Upper lobe of right lung (tissue), 1 donor: ENCODE measurements around the gene GTF2F2. TPM values are rescaled to one million over a fixed set of nuclear protein-coding genes. Genes with fewer than 3 reads are reported as not detected.

ENCODE experiments used
- ATAC-seq: fragments of 200-7000 bp; cut with Tn5 transposase; one replicate; pipeline ENCODE4 v1.9.1; 2020; ENCODE audit warnings: mild to moderate bottlenecking, moderate library complexity
- DNase-seq: peaks from one replicate; pipeline ENCODE4 v3.0.0-alpha.2; 2020
- H3K27ac ChIP-seq: fragments of 200-600 bp; one replicate; pipeline ENCODE4 v1.8.0; 2022
- H3K27me3 ChIP-seq: fragments of 200-600 bp; one replicate; pipeline ENCODE4 v1.8.0; 2022; ENCODE audit warnings: mild to moderate bottlenecking
- H3K36me3 ChIP-seq: fragments of 200-600 bp; one replicate; pipeline ENCODE4 v1.8.0; 2022
- H3K4me1 ChIP-seq: fragments of 200-600 bp; one replicate; pipeline ENCODE4 v1.8.0; 2022
- H3K4me3 ChIP-seq: fragments of 200-600 bp; one replicate; pipeline ENCODE4 v1.8.0; 2022; ENCODE audit warnings: mild to moderate bottlenecking
- H3K9me3 ChIP-seq: fragments of 200-600 bp; one replicate; pipeline ENCODE4 v1.8.0; 2022
- intact Hi-C: fragments of 100-400 bp; cut with DNase I; formaldehyde crosslinking; loops from one replicate; pipeline ENCODE4 v1.11.0; 2022
- total RNA-seq: library from RNA; stranded (reverse); fragmentation: NEBNext Ultra II Directional; extraction: Animal tissue kit (Norgen Biotek cat#: 25700); gene quantifications from one replicate; pipeline ENCODE4 v1.2.1, GENCODE V29; 2021
- TF ChIP-seq, protein P1 (sequence below): fragments of 200-600 bp; IDR thresholded peaks from one replicate; pipeline ENCODE4 v1.8.0; 2022; ENCODE audit warnings: antibody characterized with exemption
- donor health status: DM: no; HTN: yes; CAD: no; lungs with severe emphysema.

GTF2F2 gene
- total RNA-seq, 1 donor from 2014 or later, result 14.6 TPM

DNA sequence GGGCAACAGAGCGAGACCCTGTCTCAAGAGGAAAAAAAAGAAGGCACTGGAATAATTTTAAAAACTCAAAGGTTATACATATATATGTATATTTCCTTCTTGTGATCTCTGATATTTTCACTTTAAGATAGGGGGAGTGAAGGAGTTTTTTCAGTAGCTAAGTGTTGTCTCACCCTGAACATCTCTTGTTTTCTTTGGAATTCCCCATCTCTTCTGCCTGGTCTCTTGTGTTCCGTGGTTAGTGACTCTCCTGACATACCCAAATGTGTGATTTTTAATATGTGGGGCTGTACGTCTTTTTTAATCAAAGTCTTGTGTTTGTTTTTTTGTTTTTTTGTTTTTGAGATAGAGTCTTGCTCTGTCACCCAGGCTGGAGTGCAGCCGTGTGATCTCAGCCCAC, 95.9 kb downstream of the GTF2F2 start:
- H3K36me3 ChIP-seq, result no peaks in the 10 kb centered on the region
- peaks cover 7% of the 10 kb centered on the region for H3K4me1 ChIP-seq
- no peak for DNase-seq
- no peak overlapping the region for H3K27ac ChIP-seq
- H3K27me3 ChIP-seq, result no peaks in the 10 kb centered on the region
- TF ChIP-seq, protein P1, sequence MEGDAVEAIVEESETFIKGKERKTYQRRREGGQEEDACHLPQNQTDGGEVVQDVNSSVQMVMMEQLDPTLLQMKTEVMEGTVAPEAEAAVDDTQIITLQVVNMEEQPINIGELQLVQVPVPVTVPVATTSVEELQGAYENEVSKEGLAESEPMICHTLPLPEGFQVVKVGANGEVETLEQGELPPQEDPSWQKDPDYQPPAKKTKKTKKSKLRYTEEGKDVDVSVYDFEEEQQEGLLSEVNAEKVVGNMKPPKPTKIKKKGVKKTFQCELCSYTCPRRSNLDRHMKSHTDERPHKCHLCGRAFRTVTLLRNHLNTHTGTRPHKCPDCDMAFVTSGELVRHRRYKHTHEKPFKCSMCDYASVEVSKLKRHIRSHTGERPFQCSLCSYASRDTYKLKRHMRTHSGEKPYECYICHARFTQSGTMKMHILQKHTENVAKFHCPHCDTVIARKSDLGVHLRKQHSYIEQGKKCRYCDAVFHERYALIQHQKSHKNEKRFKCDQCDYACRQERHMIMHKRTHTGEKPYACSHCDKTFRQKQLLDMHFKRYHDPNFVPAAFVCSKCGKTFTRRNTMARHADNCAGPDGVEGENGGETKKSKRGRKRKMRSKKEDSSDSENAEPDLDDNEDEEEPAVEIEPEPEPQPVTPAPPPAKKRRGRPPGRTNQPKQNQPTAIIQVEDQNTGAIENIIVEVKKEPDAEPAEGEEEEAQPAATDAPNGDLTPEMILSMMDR, result no peak
- intact Hi-C loops, result no loop called here
- no peaks in the 10 kb centered on the region for H3K9me3 ChIP-seq
- no peak for ATAC-seq
- no peak overlapping the region for H3K4me3 ChIP-seq

DNA sequence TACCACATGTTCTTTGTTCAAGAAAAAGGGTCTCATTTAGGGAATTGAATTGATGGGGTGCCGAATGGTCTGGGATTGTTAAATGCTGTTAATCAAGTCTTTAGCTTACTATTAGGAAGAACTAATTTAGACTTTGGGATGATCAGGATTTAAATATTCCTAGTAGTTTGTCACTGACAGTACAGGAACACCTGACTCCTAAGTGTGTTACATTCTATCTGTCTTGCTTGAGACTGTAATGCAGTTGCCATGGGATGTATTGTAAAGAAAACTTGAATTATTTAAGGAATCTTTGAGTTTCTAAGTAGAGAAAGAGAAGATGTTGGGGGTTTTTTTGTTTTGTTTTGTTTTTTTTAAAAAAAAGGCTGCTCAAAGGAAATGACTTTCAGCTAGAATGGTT, 98.4 kb downstream of the GTF2F2 start:
- H3K36me3 ChIP-seq, result no peaks in the 10 kb centered on the region
- ATAC-seq (no peak), DNase-seq (no peak)
- H3K27ac ChIP-seq, result no peak overlapping the region
- intact Hi-C loops, result no loop called here
- TF ChIP-seq, protein P1, result no peak
- no peaks in the 10 kb centered on the region for H3K27me3 ChIP-seq
- peaks cover 7% of the 10 kb centered on the region for H3K4me1 ChIP-seq
- no peaks in the 10 kb centered on the region for H3K9me3 ChIP-seq
- no peak overlapping the region for H3K4me3 ChIP-seq

DNA sequence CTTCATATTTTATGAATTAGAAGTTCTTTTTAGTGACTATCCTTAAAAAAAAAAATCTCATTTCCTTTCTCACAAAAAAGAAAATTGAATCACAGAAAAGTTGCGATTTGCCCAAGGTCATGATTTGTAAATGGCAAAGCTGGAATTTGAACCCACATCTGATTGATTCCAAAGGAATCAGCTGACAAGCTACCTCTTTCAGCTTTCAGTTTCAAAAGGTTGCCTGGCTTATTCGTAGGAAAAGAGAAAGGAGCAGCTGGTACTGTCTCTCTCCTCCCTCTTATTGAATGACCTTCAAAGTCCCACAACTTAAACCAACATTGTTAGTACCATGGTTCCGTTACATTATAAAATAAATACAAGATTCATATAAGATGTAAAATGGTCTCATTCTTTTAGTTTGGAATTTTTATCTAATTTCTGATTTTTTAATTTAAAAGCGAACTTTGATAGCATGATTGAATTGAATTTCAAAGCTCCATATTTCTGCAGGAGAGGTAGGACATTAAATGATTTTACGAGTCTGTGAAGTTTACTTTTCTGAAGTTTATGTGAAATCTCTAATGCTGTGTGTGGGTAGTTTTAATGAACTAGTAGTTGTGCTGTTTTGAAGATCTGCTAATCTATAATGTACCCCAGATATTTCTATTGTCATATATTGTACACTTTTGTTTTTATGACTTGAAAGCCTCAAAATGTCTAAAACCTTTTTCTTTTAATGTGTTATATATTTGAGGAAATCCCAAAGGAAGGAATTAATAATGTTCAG, 99.0 kb downstream of the GTF2F2 start:
- intact Hi-C loops, result no loop called here
- DNase-seq, result no peak
- H3K36me3 ChIP-seq, result no peaks in the 10 kb centered on the region
- no peak overlapping the region for H3K27ac ChIP-seq
- no peak overlapping the region for H3K4me3 ChIP-seq
- TF ChIP-seq, protein P1, result no peak
- ATAC-seq, result no peak
- H3K9me3 ChIP-seq, result no peaks in the 10 kb centered on the region
- no peaks in the 10 kb centered on the region for H3K27me3 ChIP-seq
- peaks cover 7% of the 10 kb centered on the region for H3K4me1 ChIP-seq

DNA sequence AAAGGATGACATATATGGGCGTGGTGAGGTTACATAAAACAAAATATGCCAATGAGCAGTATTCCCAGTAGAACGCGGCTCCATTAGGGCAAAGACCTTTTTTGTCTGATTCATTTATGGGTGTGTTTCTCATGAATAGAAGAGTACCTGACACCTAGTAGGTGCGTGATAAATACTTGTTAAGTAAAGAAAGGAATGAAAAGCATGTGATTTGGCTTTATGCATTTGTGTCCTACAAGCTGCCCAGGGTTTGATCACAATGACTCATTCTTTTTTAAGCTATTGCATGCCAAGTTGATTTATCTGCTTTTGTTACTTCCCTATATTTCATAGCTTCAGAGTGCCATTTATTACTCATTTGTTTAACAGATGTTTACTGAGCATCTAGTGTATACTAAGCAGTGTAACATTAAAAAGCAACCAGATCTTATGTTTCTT, 99.6 kb downstream of the GTF2F2 start:
- no peak overlapping the region for H3K4me3 ChIP-seq
- H3K27me3 ChIP-seq, result no peaks in the 10 kb centered on the region
- no peaks in the 10 kb centered on the region for H3K9me3 ChIP-seq
- H3K27ac ChIP-seq, result no peak overlapping the region
- peaks cover 7% of the 10 kb centered on the region for H3K4me1 ChIP-seq
- no peak for DNase-seq
- intact Hi-C loops, result no loop called here
- ATAC-seq, result no peak
- TF ChIP-seq, protein P1, result no peak
- H3K36me3 ChIP-seq, result no peaks in the 10 kb centered on the region

DNA sequence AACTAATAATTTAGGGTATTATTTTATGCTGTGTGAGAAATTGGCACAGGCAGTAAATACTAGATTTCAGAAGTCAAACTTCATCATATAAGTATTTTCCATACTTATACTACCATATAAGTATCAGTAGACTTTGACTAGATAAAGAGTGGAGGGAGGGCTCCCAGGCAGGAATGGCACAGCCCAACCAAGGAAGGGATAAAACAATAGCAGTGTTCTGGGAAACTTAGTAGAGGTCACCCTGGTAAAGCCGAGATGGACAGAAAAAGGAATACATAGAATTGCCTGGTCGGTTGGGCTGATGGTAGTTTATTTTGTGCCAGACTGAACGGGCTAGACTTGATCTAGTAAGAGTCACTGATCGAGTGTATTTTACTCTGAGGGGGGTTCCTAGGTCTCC, 100.1 kb downstream of the GTF2F2 start:
- H3K27ac ChIP-seq, result no peak overlapping the region
- no peak for ATAC-seq
- peaks cover 7% of the 10 kb centered on the region for H3K4me1 ChIP-seq

More for the DNA sequence above, 100.1 kb downstream of the GTF2F2 start:
- no peak overlapping the region for H3K4me3 ChIP-seq
- H3K36me3 ChIP-seq, result no peaks in the 10 kb centered on the region
- DNase-seq, result no peak
- no peaks in the 10 kb centered on the region for H3K27me3 ChIP-seq
- no peaks in the 10 kb centered on the region for H3K9me3 ChIP-seq
- TF ChIP-seq, protein P1, result no peak
- intact Hi-C loops, result no loop called here
